T follicular helper cell (primary cell): ENCODE results near the gene MRPL16.

ENCODE experiments used
- DNase-seq: peaks from one replicate; pipeline ENCODE4 v3.0.0-alpha.2; 2020; ENCODE audit warnings: low read depth

The MRPL16 gene

GRCh38 chr11:59771605-59772004 is 39.0 kb downstream of the MRPL16 start:
- DNase-seq: no peak

GRCh38 chr11:59770869-59771268 is 39.7 kb downstream of the MRPL16 start:
- no peak for DNase-seq

GRCh38 chr11:59770319-59770718 is 40.3 kb downstream of the MRPL16 start:
- DNase-seq: no peak

DNA sequence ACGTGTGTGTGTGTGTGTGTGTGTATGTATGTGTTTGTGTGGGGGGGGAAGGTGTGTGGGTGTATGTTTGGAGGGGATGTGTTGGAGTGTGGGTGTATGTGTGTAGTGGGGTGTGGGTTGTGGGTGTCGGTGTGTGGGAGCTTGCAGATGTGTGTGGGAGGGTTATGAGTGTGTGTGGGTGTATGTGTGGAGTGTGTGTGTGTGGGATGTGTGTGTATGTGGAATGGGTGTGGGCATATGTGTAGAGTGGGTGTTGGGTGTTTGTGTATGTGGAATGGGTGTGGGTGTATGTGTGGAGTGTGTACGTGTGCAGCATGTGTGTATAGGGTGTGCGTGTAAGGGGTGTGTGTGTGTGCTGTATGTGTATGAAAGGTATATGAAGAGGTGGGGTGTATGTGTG is 40.8 kb downstream of the MRPL16 start:
- DNase-seq: no peak

- DNase-seq: no peak
Observed at GRCh38 chr11:59769111-59769510, 41.5 kb downstream of the MRPL16 start.

- DNase-seq: no peak
Observed at GRCh38 chr11:59767225-59767611, 43.4 kb downstream of the MRPL16 start.

DNA sequence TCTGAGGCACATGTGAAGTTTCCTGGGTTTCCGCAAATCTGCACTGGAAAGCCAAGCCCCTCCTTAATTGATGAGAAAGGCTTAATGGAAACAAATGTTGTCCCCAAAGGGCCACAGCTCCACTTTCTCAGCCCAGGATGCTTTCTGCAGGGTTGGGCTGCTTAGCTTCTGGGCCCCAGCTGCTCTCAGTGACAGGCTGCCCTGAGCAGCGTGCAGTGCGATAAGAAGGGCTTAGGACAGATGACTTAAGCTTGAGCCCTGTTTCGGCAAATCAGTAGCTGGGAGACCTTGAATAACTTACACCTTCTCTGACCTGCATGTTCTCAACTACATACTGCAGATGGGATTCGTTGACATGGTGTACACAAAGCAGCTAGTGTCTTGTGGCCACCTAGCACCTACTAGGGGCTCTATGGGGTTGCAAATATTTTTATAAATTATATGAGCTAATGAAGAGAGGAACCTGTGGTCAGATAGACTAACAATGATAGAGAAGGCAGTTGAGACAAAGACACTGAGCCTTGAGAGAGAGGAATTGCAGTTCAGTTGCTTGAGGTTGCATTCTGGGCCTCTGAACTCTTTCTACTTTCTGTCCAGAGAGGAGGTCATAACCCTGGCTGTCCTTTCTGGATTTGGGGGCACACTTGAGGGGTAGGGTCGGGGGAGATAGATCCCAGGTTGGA is 43.9 kb downstream of the MRPL16 start:
- DNase-seq: no peak

- DNase-seq: no peak
Observed at GRCh38 chr11:59765068-59765735, 45.4 kb downstream of the MRPL16 start.

DNA sequence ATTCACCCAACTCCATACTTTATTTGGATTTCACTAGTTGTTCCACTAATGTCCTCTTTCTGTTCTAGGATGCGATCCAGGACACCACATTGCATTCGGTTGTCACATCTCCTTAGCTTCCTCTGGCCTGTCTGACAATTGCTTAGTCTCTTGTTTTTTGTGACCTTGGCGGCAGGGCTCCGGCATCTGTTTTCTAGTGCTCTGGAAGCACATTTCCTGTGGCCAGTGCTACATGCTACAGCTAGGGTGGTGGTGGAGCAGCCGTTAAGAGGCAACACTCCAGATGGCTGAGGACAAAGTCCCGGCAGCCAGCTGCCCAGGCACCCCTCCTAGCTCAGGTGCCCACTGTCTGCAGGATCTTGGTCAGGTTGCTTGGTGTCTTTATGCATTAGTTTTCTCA is 48.6 kb downstream of the MRPL16 start:
- DNase-seq: no peak

DNA sequence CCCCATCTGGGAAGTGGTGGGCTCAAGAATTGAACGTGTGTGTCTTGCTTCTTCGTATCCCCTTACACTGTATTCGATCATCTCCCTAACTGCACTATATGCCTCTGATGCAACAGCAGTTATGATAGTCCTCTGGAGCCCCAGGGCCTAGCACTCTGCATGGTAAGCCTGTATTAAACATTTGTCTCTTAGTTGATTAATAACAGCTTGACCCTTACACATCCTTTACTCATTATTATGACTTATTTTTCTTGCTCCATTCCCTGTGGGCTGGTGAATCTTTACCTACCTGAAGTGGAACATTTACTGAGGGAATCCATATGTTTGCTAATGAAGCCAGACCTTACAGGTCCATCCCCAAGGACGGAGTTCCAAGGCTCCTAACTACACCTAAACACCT is 49.8 kb downstream of the MRPL16 start:
- no peak for DNase-seq

DNA sequence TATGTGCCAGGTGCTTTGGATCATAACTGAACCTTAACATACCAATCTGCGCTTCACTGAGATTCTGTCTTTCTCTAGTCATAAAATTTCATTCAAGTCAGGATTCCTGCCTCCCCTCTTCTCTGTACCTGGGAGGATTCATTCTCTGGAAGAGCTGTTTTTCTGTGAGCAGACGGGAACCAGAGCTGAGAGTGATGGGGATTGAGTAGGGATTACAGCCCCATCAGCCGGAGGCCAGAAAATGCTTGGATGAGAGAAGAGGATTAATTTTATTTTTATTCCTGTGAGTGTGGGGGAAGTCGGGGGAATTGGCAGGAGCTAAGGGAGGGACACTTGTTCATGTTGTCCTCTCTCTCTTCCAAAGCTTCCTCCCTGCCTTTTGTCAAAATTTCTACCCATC is 50.7 kb downstream of the MRPL16 start:
- DNase-seq: no peak

- no peak for DNase-seq
Observed at GRCh38 chr11:59758401-59759037, 52.1 kb downstream of the MRPL16 start.

GRCh38 chr11:59756845-59757244 is 53.7 kb downstream of the MRPL16 start:
- no peak for DNase-seq

DNA sequence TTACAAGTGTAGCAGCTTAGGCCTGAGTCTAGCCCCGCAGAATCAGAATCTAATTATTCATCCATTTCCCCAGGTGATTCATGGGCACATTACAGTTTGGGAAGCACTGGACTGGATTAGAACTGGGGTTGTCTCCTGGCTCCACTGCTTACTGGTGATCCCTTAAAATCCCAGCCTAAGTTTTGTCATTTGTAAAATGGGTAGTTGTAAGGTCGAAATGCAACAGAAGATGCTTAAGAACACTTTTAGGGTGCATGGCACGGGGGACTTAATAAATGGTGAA is 54.1 kb downstream of the MRPL16 start:
- no peak for DNase-seq
